H1 (cell line): ENCODE results near the gene SLC5A10. TPM values are rescaled to one million over a fixed set of nuclear protein-coding genes. Genes with fewer than 3 reads are reported as not detected.

Experiments
- EZH2 ChIP-seq: fragments of 200-600 bp; sonication (generic); IDR thresholded peaks from 2 replicates; pipeline ENCODE4 v1.7.1; 2012; ENCODE audit warnings: low read depth, mild to moderate bottlenecking, moderate library complexity, low read length, inconsistent platforms; ENCODE audit not compliant: severe bottlenecking
- HDAC6 ChIP-seq: IDR thresholded peaks from one replicate; pipeline ENCODE4 v1.7.1; 2012; ENCODE audit warnings: low read depth, mild to moderate bottlenecking, inconsistent platforms, low read length, moderate library complexity
- KDM4A ChIP-seq: IDR thresholded peaks from one replicate; pipeline ENCODE4 v1.7.1; 2012; ENCODE audit warnings: low read depth, mild to moderate bottlenecking, moderate library complexity, low read length, inconsistent platforms; ENCODE audit not compliant: severe bottlenecking
- POLR2A ChIP-seq, 2 experiments: IDR thresholded peaks; 1 replicate in 1 of 2; 2 replicates in 1 of 2; pipeline ENCODE4 v1.6.1; 2011; ENCODE audit warnings: low read depth in 2 of 2, low read length in 2 of 2, mild to moderate bottlenecking in 2 of 2; ENCODE audit errors: control extremely low read depth in 1 of 2
- SAP30 ChIP-seq: fragments of 300-600 bp; sonication (generic); IDR thresholded peaks from 2 replicates; pipeline ENCODE4 v1.7.1; 2012; ENCODE audit warnings: low read length, moderate library complexity, mild to moderate bottlenecking, inconsistent platforms; ENCODE audit not compliant: insufficient read depth, insufficient replicate concordance
- polyA plus RNA-seq, 7 experiments: library from polyadenylated mRNA; depleted of rRNA in 3 of 7; stranded (reverse) in 5 of 7; unstranded in 2 of 7; fragments of >200 nt in 5 of 7; fragments of 200-250 nt in 2 of 7; gene quantifications; 1 replicate in 5 of 7; 2 replicates in 1 of 7; 4 replicates in 1 of 7; pipeline versions ENCODE4 v1.2.1 to v1.2.3, GENCODE V29; 2011 to 2013; ENCODE audit warnings: missing spikeins in 2 of 7, mixed read lengths in 2 of 7
- total RNA-seq: library from RNA; stranded (reverse); fragmentation: NEBNext Ultra II Directional; extraction: Animal tissue kit (Norgen Biotek cat#: 25700); gene quantifications from 2 replicates; pipeline ENCODE4 v1.2.1, GENCODE V29; 2021

The SLC5A10 gene
- total and polyA plus RNA-seq, 2 of the 8 experiments (the other 6 are each of a cell fraction or from before 2014, with no cell fraction given), result 0.05 to 0.11 TPM

DNA sequence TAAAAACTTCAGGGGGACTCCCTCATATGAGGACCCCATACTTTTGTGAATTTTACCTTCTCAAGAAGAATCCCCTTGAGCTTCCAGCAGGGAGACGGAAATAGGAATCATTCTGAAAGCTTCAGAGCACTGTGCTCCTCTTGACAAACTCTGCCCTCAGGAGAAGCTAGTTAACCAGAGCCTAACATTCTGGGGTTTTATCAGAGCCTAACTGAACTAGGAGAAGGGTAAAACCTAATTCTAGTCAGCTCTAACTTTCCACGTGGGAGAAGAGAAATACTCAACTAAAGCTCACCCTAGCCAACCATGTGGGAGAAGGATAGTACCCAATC, 13.3 kb upstream of the SLC5A10 start (continued):
- TF ChIP-seq SAP30 (no peak), EZH2 (no peak), POLR2A (IDR thresholded peaks at IDR 0.05; ENCODE audit: control extremely low read depth in 1 of 2, low read depth in 2 of 2, low read length in 2 of 2) (no peak), KDM4A (no peak), HDAC6 (no peak)
